GM23248 (cell line): ENCODE measurements around the gene TAPBP. TPM values are rescaled to one million over a fixed set of nuclear protein-coding genes. Genes with fewer than 3 reads are reported as not detected.

Experiments
- DNase-seq: peaks from one replicate; pipeline ENCODE4 v3.0.0-alpha.2; 2015
- H2AFZ ChIP-seq: fragments of 200-600 bp; sonication (generic); 2 replicates; pipeline ENCODE4 v1.6.1; 2016; ENCODE audit warnings: antibody characterized with exemption
- H3F3A ChIP-seq: fragments of 200-600 bp; sonication (generic); 2 replicates; pipeline ENCODE4 v1.6.1; 2016; ENCODE audit warnings: mild to moderate bottlenecking, antibody characterized with exemption, mixed run types; ENCODE audit not compliant: insufficient read depth
- H3K27ac ChIP-seq: fragments of 200-600 bp; sonication (generic); 2 replicates; pipeline ENCODE4 v1.5.1; 2016; ENCODE audit warnings: mild to moderate bottlenecking
- H3K27me3 ChIP-seq: fragments of 200-600 bp; sonication (generic); replicated peaks from 2 replicates; pipeline ENCODE4 v1.6.1; 2016; ENCODE audit warnings: mild to moderate bottlenecking; ENCODE audit not compliant: insufficient read depth
- H3K36me3 ChIP-seq: fragments of 200-600 bp; sonication (generic); 2 replicates; pipeline ENCODE4 v1.6.1; 2016; ENCODE audit warnings: low read depth, mild to moderate bottlenecking
- H3K4me1 ChIP-seq: fragments of 200-600 bp; sonication (generic); 2 replicates; pipeline ENCODE4 v1.6.1; 2016; ENCODE audit warnings: mild to moderate bottlenecking; ENCODE audit not compliant: insufficient read depth
- H3K4me2 ChIP-seq: fragments of 200-600 bp; sonication (generic); one replicate; pipeline ENCODE4 v1.6.1; 2016; ENCODE audit warnings: mild to moderate bottlenecking; ENCODE audit not compliant: unreplicated experiment
- H3K4me3 ChIP-seq: fragments of 200-600 bp; sonication (generic); 2 replicates; pipeline ENCODE4 v1.5.1; 2016; ENCODE audit warnings: mild to moderate bottlenecking
- H3K79me2 ChIP-seq: fragments of 200-600 bp; sonication (generic); 2 replicates; pipeline ENCODE4 v1.6.1; 2016; ENCODE audit warnings: mild to moderate bottlenecking; ENCODE audit not compliant: insufficient read depth
- H3K9ac ChIP-seq: fragments of 200-600 bp; sonication (generic); 2 replicates; pipeline ENCODE4 v1.6.1; 2016; ENCODE audit warnings: mild to moderate bottlenecking
- H3K9me2 ChIP-seq: fragments of 200-600 bp; sonication (generic); 2 replicates; pipeline ENCODE4 v1.6.1; 2016; ENCODE audit warnings: mixed run types, mild to moderate bottlenecking, moderate library complexity; ENCODE audit not compliant: insufficient read depth
- H3K9me3 ChIP-seq: fragments of 200-600 bp; sonication (generic); one replicate; pipeline ENCODE4 v1.6.1; 2017; ENCODE audit warnings: low read depth
- H4K20me1 ChIP-seq: fragments of 200-600 bp; sonication (generic); 2 replicates; pipeline ENCODE4 v1.6.0; 2016; ENCODE audit not compliant: insufficient read depth
- EZH2 ChIP-seq: fragments of 200-600 bp; sonication (generic); IDR thresholded peaks from 2 replicates; pipeline ENCODE4 v1.6.1; 2018; ENCODE audit warnings: antibody characterized with exemption, mild to moderate bottlenecking; ENCODE audit not compliant: insufficient read depth, poor library complexity, severe bottlenecking
- EZH2phosphoT487 ChIP-seq: fragments of 200-600 bp; sonication (generic); IDR thresholded peaks from 2 replicates; pipeline ENCODE4 v1.6.1; 2018; ENCODE audit warnings: antibody characterized with exemption, moderate library complexity, mild to moderate bottlenecking, low read depth; ENCODE audit not compliant: insufficient read depth
- WGBS, 2 experiments: methylation state at CpG; one replicate each; pipeline ENCODE4 v1.1.6; 2015 to 2017; ENCODE audit warnings: low lambda C conversion rate in 2 of 2, low coverage in 1 of 2; ENCODE audit errors: missing lambda C conversion rate in 2 of 2; 5-methylcytosine and 5-hydroxymethylcytosine counted together
- in situ Hi-C: fragments of 300-500 bp; cut with MboI; formaldehyde crosslinking; loops from 2 replicates; pipeline ENCODE4 v1.15.0; 2020
- polyA plus RNA-seq: library from polyadenylated mRNA; unstranded; fragments of >200 nt; fragmentation: Nextera tagmentation; extraction: Ambion mirVana; gene quantifications from 2 replicates; pipeline ENCODE4 v1.2.1, GENCODE V29; 2016
- total RNA-seq: library from RNA; depleted of rRNA; stranded (reverse); fragments of >200 nt; shearing (Covaris generic); gene quantifications from 2 replicates; pipeline ENCODE4 v1.2.3, GENCODE V29; 2014

The TAPBP gene
- total and polyA plus RNA-seq, 2 experiments from 2014 or later = 68.7 to 75.8 TPM

DNA sequence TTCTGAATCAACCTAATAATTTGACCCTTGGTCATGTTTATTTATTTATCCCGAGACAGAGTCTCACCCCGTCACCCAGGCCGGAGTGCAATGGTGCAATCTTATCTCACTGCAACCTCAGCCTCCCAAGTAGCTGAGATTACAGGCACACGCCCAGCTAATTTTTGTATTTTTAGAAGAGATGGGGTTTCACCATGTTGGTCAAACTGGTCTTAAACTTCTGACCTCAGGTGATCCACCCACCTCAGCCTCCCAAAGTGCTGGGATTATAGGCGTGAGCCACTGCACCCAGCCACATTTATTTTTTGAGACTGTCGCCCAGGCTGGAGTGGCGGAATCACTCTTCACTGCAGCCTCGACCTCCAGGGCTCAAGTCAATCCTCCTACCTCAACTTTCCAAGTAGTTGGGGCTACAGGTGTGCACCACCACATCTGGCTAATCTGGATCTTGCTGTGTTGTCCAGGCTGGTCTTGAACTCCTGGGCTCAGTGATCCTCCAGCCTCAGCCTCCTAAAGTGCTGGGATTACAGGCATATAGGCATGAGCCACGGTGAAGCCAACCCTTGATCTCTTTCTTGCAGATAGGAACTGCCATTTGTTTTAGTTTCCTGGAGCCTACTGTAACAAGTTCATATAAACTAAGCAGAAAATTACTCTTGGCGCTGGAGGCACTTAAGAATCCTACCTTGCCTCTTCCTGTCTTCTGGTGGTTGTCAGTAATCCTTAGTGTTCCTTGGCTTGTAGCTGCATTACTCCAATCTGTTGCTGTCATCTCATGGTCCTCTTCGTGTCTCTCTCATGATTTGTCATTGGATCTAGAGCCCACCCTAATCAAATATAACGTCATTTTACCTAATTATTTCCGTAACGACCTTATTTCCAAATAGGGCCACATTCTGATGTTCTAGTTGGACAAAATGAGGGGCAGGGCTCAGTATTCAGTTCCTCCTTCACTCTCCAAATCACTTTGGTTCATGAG lies 39.7 kb downstream of the TAPBP start:
- peaks cover 40% of the 10 kb centered on the region for H3K36me3 ChIP-seq
- peak overlapping the region; percentile 88 for H3K9ac ChIP-seq
- peak overlapping the region; percentile 81 for H3K27ac ChIP-seq
- H3K4me2 ChIP-seq = peak overlapping the region; percentile 98
- DNase-seq = no peak
- no peak for TF ChIP-seq EZH2
- TF ChIP-seq EZH2phosphoT487 = no peak
- no peak overlapping the region for H2AFZ ChIP-seq
- H3K9me3 ChIP-seq = no peaks in the 10 kb centered on the region
- WGBS, 2 experiments = 55 to 61% methylated on average over 14 of the region's 14 CpGs
- in situ Hi-C loops = no loop called here
- peaks cover 57% of the 10 kb centered on the region for H3F3A ChIP-seq
- H3K4me1 ChIP-seq = peaks cover 39% of the 10 kb centered on the region
- peaks cover 4% of the 10 kb centered on the region; the same call in 1 of the 2 replicates for H4K20me1 ChIP-seq
- no peaks in the 10 kb centered on the region for H3K27me3 ChIP-seq
- no peaks in the 10 kb centered on the region for H3K9me2 ChIP-seq
- H3K79me2 ChIP-seq = peaks cover 65% of the 10 kb centered on the region
- peak overlapping the region; percentile 79 for H3K4me3 ChIP-seq

DNA sequence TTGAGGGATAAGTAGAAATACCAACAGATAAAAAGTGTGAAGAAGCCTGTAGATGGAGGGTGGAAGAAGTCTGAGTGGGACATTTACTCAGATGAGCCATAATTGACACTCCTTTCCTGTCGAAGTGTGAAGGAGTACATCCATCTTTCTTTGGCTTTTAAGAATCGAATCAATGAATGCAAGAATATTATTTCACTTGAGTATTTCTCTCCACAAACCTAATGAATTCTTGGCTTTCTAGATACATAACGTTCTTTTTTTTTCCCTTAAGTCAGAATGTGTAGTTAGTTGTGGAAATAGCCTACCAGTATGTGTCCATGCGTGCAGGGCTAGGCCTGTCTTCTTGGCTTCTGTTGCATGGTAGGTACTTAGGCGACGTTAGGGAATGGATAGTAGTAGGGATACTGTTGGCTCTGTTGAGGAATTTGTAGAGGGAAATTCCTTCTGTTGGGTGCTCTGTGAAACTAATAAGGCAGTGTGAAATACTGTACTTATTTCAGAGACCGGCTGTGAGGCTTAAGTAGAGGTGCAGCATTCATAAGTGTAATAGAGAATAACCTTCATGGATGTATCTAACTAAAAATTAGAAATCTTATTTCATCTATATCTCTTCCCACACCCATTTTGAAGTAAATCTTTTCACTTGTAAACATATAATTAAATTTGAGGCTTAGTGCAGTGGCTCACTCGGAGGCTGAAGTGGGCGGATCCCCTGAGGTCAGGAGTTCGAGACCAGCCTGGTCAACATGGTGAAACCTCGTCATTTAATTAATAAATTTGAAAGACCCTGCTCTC lies 40.6 kb downstream of the TAPBP start:
- peaks cover 4% of the 10 kb centered on the region; the same call in 1 of the 2 replicates for H4K20me1 ChIP-seq
- in situ Hi-C loops = no loop called here
- H3K4me2 ChIP-seq = peak overlapping the region; percentile 98
- H3F3A ChIP-seq = peaks cover 57% of the 10 kb centered on the region
- H3K4me3 ChIP-seq = peak overlapping the region; percentile 79
- no peak for DNase-seq
- peaks cover 40% of the 10 kb centered on the region for H3K36me3 ChIP-seq
- no peaks in the 10 kb centered on the region for H3K9me3 ChIP-seq
- H3K4me1 ChIP-seq = peaks cover 39% of the 10 kb centered on the region
- H3K9ac ChIP-seq = peak overlapping the region; percentile 88
- H3K27me3 ChIP-seq = no peaks in the 10 kb centered on the region
- H3K79me2 ChIP-seq = peaks cover 73% of the 10 kb centered on the region
- WGBS, 2 experiments = 60 to 64% methylated on average over 11 of the region's 11 CpGs
- no peaks in the 10 kb centered on the region for H3K9me2 ChIP-seq
- H3K27ac ChIP-seq = peak overlapping the region; percentile 81
- H2AFZ ChIP-seq = no peak overlapping the region
- TF ChIP-seq EZH2phosphoT487 (no peak), EZH2 (no peak)

DNA sequence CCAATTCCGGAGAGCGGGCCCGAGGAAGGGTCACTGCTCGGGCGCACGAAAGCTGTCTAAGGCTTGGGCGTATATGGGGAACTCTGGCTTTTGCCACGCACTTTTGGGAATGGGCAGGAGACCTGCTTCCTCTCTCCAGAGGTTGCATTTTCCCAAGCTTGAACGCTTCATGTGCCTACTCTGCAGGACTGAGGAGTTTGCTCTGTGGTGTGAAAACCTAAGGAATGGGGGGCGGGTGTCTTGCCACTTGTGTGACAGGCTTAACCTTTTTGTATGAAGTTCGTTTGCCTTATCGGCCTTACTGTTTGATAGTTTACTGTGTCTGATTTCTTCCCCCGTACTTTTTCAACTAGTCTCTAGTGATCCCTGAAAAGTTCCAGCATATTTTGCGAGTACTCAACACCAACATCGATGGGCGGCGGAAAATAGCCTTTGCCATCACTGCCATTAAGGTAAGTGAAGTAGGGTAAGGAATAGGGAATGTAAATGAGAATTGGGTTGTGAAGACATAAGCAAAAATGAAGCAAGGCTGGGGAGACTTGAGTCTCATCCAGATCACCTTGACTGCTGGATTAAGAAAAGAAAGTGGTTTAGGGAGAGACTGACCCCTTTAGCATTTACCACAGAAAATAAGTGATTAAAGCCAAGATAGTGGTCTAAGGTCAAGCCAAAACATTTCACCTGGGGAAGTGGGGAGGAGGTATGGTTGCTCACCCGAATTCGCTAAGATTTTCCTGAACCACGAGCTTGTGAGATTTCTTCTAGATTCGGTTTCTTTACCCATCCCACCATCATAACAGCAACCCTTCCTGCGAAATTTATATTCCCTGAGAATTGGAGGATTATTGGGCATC lies 41.4 kb downstream of the TAPBP start:
- no peaks in the 10 kb centered on the region for H3K27me3 ChIP-seq
- H3K9me2 ChIP-seq = no peaks in the 10 kb centered on the region
- peaks cover 4% of the 10 kb centered on the region; the same call in 1 of the 2 replicates for H4K20me1 ChIP-seq
- peaks cover 73% of the 10 kb centered on the region for H3K79me2 ChIP-seq
- 8 to 13% methylated on average over 22 of the region's 22 CpGs for WGBS, 2 experiments
- H3K9ac ChIP-seq = peak overlapping the region; percentile 88
- peak overlapping the region; percentile 86; the same call in 1 of the 2 replicates for H2AFZ ChIP-seq
- peak overlapping the region; percentile 79 for H3K4me3 ChIP-seq
- peaks cover 49% of the 10 kb centered on the region for H3F3A ChIP-seq
- H3K36me3 ChIP-seq = peaks cover 45% of the 10 kb centered on the region
- peak overlapping the region; percentile 98 for H3K4me2 ChIP-seq
- no peak for DNase-seq
- H3K27ac ChIP-seq = peak overlapping the region; percentile 81
- TF ChIP-seq EZH2phosphoT487 (no peak), EZH2 (no peak)
- in situ Hi-C loops = no loop called here
- H3K4me1 ChIP-seq = peaks cover 39% of the 10 kb centered on the region
- H3K9me3 ChIP-seq = no peaks in the 10 kb centered on the region
